ENCODE measurements around the gene TCERG1L. TPM values are rescaled to one million over a fixed set of nuclear protein-coding genes. Genes with fewer than 3 reads are reported as not detected.

The TCERG1L gene
- total RNA-seq, 1 experiment from 2014 or later, result not detected

DNA sequence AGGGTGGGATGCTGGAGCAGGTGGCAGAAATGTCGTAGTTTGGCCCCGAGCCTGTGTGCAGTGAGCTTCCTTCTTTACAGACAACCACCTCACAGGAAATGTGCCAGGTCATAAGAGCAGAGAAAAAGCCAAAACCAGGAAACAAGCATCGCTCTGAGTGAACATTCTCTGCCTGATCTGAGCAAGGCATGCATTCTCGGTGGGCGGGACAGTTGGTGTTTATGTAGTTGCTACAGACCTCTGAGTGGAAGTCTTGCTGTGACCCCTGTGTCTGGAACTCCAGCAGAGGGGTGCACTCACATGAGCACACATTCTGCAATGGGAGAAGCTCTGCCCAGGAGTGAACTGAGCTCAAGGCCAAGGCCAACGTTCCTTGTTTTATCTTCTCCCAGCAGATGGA lies 230.1 kb downstream of the TCERG1L start:
- TF ChIP-seq, protein P1, sequence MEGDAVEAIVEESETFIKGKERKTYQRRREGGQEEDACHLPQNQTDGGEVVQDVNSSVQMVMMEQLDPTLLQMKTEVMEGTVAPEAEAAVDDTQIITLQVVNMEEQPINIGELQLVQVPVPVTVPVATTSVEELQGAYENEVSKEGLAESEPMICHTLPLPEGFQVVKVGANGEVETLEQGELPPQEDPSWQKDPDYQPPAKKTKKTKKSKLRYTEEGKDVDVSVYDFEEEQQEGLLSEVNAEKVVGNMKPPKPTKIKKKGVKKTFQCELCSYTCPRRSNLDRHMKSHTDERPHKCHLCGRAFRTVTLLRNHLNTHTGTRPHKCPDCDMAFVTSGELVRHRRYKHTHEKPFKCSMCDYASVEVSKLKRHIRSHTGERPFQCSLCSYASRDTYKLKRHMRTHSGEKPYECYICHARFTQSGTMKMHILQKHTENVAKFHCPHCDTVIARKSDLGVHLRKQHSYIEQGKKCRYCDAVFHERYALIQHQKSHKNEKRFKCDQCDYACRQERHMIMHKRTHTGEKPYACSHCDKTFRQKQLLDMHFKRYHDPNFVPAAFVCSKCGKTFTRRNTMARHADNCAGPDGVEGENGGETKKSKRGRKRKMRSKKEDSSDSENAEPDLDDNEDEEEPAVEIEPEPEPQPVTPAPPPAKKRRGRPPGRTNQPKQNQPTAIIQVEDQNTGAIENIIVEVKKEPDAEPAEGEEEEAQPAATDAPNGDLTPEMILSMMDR (IDR thresholded peaks at IDR 0.05), result no peak
- no peak for TF ChIP-seq TCF7L2 (IDR thresholded peaks at IDR 0.05; ENCODE audit: low read depth, low read length)
- TF ChIP-seq REST (IDR thresholded peaks at IDR 0.05; ENCODE audit: insufficient read depth in 1 of 2, low read depth in 2 of 2, low read length in 1 of 2), result no peak
- TF ChIP-seq SIN3A (IDR thresholded peaks at IDR 0.05; ENCODE audit: borderline replicate concordance, insufficient read depth, low read depth, low read length), result no peak
- intact Hi-C loops (cut with micrococcal nuclease; ENCODE audit: unreplicated experiment) (no loop called here), in situ Hi-C loops (cut with HindIII; ENCODE audit: low pct_unique_long_range_greater_than_20kb, low sequenced_read_pairs) (no loop called here)
- POLR2A ChIA-PET, result interaction anchor here (0.7 kb wide), 1 partner anchor 235 kb away, joined by 3 read pairs; no protein-coding TSS in a partner anchor
- H3K36me3 ChIP-seq (ENCODE audit: control insufficient read depth, insufficient read depth, low read length), result no peaks in the 10 kb centered on the region
- H3K9me3 ChIP-seq (ENCODE audit: control insufficient read depth, insufficient read depth, low read depth, low read length), result no peaks in the 10 kb centered on the region
- no TSS peak for BruUV-seq (replicated peaks)
- ATAC-seq, result no peak
- CTCF ChIA-PET, result no interaction called here
- no peaks in the 10 kb centered on the region for H3K27me3 ChIP-seq (ENCODE audit: control insufficient read depth, insufficient read depth, low read length)
- DNase-seq (ENCODE audit: low read depth, low spot score), result no peak
- H3K27ac ChIP-seq (ENCODE audit: low read length), result no peak overlapping the region
- H3K4me1 ChIP-seq (ENCODE audit: control insufficient read depth, insufficient read depth, low read length), result no peaks in the 10 kb centered on the region
- no peak overlapping the region for H3K4me3 ChIP-seq (ENCODE audit: low read depth in 2 of 2, low read length in 2 of 2)

DNA sequence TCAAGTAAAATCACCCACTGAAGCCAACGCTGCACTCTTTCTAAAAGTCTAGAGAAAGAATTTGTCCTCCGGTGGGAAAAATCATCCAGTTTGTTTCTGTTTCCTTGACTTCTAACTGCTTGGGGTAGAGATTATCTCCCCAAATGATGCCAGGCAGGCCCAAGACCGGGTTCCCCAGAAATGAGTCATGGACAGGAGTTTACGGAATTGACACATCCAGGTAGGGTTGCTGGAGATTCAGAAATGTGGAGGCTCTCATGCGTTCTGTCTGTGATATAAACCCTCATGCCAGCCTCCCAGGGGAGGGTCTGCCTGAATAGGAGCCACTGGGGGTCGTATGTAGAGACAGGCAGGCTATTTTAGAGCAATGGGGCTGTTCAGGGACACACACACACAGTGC lies 230.9 kb downstream of the TCERG1L start:
- Histone ChIP-seq H3K27ac (ENCODE audit: low read length) (no peak overlapping the region), H3K36me3 (ENCODE audit: control insufficient read depth, insufficient read depth, low read length) (no peaks in the 10 kb centered on the region), H3K9me3 (ENCODE audit: control insufficient read depth, insufficient read depth, low read depth, low read length) (no peaks in the 10 kb centered on the region), H3K27me3 (ENCODE audit: control insufficient read depth, insufficient read depth, low read length) (no peaks in the 10 kb centered on the region), H3K4me3 (ENCODE audit: low read depth in 2 of 2, low read length in 2 of 2) (no peak overlapping the region), H3K4me1 (ENCODE audit: control insufficient read depth, insufficient read depth, low read length) (no peaks in the 10 kb centered on the region)
- ChIA-PET POLR2A (no interaction called here), CTCF (no interaction called here)
- intact Hi-C loops (cut with micrococcal nuclease; ENCODE audit: unreplicated experiment) (no loop called here), in situ Hi-C loops (cut with HindIII; ENCODE audit: low pct_unique_long_range_greater_than_20kb, low sequenced_read_pairs) (no loop called here)
- DNase-seq (ENCODE audit: low read depth, low spot score), result no peak
- TF ChIP-seq, protein P1 (IDR thresholded peaks at IDR 0.05), result no peak
- no peak for TF ChIP-seq REST (IDR thresholded peaks at IDR 0.05; ENCODE audit: insufficient read depth in 1 of 2, low read depth in 2 of 2, low read length in 1 of 2)
- no peak for TF ChIP-seq SIN3A (IDR thresholded peaks at IDR 0.05; ENCODE audit: borderline replicate concordance, insufficient read depth, low read depth, low read length)
- TF ChIP-seq TCF7L2 (IDR thresholded peaks at IDR 0.05; ENCODE audit: low read depth, low read length), result no peak
- no peak for TF ChIP-seq POLR2AphosphoS5 (IDR thresholded peaks at IDR 0.05; ENCODE audit: low read depth, low read length)
- ATAC-seq, result no peak
- no TSS peak for BruUV-seq (replicated peaks)

Measured in Panc1 (cell line).